Measurements from ENCODE around the gene BLTP2.
"Not testable (repeated sequence)": the region's sequence is repeated elsewhere in the genome, so short reads cannot be mapped to it uniquely, and the experiment has no call there.

Gene BLTP2

DNA sequence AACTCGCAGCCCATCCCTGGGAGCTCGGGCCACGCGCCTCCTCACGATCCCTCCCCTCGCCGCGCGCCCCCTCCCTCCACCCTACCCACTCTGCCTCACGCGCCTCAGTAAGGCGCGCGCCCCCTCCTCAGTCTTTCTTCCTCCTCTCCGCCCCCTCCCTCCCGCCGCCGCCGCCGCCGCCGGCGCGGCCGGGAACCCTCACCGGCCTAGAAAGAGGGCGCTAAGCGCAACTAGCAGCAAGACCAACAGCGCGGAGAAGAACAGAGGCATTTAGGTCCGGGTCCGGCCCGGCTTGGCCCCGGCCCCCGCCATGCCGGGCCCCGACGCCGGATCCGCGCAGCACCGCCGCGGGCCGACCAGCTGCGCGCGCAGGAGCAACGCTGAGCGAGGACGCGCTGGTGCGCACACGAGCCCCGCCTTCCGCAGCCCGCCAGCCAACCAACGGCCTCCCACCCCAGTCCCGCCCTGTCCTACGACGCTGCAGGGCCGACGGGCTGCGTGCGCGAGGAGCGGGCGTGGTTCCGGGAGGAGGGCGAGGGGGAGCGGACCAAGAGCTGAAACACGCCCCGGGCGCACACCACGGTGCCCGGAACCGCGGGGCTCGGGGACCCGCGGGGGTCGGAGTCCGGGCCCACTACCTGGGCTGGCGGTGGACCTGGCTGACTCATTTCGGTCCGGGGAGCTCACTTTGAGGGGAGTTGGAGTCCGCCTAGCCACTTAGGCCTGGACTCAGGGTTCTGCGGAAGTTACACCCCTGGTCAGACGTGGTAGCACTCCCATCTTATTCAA, at the start of gene BLTP2:
Gene BLTP2 (minus strand): TSS at position 372 of the 789 bp plus-strand sequence. CDS start 102 bp downstream, at position 270.
- peak; percentile 87 to 94 for DNase-seq (ENCODE audit: low read depth in 2 of 2)

DNA sequence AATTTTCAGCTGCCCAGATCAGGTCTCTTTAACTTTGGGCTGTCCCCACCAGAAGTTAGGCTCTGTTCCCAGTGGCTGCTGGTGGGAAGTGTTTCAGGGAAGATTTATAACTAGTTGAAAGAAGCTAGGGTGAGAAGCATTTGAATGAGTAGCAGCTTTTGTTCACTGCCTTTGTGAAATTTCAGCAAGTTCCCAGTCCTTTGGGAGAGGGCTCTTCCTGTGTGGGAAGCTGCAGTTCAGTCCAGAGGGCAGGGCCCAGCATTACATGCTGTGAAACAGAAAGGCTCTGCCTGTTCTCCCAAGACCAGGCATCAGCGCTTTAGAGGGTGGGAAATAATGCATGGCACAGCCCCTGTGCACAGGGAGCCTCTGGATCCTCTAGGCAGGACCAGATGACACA, 48.9 kb upstream of the BLTP2 start:
- no peak for DNase-seq (ENCODE audit: low read depth in 2 of 2)

DNA sequence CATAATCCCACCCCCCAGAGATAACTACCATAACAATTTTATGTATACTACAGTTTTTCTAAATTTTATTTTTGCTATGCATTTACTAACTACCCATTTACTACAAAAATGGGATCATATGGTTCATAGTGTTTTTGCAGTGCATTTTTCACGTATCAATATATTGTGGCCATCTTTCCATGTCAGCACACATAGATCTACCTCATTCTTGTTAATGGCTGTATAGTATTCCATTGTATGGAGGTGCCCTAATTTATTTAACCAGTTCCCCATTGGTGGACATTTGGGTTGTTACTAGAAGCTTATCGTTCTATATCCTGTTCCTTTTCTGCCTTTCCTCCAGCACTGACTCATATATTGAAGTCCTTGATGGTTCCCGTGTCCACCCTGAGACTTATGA, 44.1 kb upstream of the BLTP2 start:
- no peak for DNase-seq (ENCODE audit: low read depth in 2 of 2)

DNA sequence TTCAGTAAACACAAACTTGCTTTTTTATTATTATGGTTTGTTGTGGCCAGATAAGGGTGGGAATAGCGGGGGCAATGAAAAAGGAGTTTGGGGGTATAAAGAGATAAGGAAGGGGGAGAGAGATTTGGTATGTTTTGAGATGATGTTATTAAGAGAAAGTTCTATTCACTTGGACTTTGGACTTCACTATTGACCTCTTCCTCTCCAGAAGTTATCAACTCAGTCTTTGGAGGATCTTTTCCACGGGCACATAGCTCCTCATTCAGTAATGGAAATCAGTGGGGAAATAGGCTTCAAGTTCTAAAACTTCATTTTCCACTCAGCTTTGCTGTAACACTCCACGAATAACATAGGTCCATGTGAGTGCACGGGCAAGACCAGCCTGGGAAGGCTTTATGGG, 43.5 kb upstream of the BLTP2 start:
- DNase-seq (ENCODE audit: low read depth in 2 of 2): no peak

DNA sequence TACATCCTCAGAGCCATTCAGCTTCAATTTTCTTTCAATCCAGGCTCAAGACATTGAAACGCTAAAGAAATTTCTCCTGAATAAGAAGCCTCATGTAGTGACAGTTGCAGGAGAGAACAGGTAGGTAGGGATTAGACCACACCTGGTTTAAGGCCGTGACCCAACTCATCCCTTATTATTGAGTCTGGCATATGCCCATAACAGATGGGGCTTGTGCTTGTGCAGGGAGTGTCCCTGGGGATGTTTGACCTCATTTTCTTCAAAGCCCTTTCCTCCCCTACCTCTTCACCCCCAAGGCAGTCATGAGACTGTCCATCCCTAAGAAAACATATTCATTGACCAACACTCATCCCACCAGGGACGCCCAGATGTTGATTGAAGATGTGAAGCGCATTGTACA, 41.3 kb upstream of the BLTP2 start:
- DNase-seq (ENCODE audit: low read depth in 2 of 2): no peak

DNA sequence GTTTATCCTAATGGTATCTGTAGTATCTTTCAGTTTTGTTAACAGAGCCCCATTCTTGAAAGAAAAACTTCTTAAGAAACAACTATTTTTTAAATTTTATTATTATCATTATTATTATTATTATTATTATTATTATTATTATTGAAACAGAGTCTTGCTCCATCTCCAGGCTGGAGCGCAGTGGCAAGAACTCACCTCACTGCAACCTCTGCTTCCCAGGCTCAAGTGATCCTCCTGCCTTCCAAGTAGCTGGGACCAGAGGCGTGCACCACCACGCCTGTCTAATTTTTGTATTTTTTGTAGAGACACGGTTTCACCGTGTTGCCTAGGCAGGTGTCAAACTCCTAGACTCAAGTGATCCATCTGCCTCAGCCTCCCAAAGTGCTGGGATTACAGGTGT, 40.4 kb upstream of the BLTP2 start:
- DNase-seq (ENCODE audit: low read depth in 2 of 2): no peak

DNA sequence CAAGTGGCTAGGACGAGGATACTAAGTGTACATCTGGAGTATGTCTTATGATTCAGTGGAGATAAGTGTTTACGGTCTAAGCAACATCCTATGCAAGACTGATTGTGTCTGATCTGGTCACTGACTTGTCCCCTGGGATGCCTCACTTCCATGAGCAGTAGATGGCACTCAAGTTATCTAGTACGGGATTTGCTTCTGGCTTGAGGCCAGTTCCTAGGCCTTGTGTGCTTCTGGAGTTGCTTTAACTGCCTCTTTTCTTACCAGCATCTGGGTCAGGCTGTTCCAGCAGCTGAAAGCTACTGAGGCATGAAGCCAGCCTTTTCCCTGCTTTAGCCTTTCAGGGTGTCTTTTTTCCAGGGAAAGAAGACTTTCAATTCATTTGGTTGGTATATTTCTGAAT, 40.0 kb upstream of the BLTP2 start:
- no peak for DNase-seq (ENCODE audit: low read depth in 2 of 2)

DNA sequence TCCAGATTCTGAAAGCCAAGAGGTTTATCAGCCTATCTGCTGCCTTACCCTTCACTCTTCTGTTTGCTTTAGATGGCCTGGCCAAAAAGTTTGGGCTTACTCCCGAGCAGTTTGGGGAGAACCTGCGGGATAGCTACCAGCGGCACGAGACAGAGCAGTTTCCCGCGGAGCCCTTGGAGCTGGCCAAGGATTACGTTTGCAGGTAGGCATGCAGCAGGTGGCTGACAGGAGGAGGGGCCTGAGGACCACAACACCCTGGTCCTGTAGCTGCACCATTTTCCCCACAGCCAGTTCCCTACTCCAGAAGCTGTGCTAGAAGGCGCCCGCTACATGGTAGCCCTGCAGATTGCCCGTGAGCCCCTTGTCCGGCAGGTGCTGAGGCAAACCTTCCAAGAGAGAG, 37.7 kb upstream of the BLTP2 start:
- no peak for DNase-seq (ENCODE audit: low read depth in 2 of 2)

DNA sequence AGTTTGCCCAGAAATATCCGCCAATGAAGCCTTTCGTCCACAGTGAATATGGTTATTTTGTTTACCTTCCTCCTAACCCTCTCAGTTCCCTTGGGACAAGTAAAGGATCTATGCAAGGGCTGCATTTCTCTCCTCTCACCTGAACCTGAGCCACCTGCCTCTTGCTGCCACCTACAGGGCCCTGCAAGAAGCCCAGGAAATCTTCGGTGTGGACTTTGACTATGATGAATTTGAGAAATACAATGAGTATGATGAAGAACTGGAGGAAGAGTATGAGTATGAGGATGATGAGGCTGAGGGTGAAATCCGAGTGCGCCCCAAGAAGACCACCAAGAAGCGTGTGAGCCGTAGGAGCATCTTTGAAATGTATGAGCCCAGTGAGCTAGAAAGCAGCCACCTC, 31.0 kb upstream of the BLTP2 start:
- DNase-seq (ENCODE audit: low read depth in 2 of 2): no peak

DNA sequence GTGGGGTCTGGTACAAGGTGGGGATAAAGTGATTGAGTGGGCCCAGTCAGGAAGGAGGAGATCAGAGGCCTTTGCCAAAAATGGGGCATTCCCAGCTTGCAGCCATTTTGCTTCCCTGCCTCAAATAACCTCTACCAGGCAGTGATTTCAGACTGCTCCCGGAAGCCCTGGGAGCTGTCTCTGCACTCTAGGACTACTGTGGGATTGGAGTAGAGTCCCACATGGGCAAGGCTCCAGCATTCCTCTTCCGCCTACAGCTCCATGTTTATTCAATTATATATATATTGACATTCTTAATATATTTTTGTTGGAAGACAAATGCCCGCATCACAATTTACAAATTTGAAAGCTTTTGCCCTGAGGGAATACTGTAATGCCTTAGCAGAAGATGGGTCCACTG, 30.5 kb upstream of the BLTP2 start:
- DNase-seq (ENCODE audit: low read depth in 2 of 2): no peak

DNA sequence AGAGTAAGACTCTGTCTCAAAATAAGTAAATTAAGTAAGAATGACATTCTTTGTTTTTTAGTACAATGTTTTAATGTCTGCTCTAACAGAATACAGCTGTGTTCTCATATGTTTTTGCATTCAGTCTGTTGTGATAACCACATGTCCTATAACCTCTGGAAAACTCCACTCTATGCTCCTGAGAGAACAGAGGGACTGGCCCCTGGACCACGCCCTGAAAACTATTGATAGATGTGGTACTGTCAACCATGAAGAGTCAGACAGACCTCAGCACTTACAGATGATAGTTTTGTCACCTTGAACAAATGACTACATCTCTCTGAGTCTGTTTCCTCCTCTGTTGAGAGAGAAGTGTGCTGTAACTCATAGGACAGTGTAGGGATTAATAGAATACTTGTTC, 25.0 kb upstream of the BLTP2 start:
- DNase-seq (ENCODE audit: low read depth in 2 of 2): no peak

DNA sequence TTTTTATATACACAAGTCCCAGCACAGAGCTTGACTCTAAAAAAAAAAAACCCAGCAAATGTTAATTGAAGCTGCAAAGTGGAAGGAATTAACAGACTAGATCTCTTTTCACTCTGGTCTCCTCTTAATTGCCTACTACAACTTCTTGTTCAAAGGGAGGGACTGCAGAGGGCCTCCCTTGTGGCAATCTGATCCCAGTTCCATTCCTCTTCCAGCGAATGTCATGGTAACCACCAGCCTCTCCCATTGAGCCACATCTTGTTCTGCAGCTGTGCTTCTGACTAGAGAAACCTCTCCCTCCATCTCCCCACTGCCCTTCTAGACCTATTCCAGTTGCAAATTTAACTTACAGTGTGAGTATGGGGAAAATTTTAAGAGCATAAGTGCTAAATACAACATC, 22.9 kb upstream of the BLTP2 start:
- DNase-seq (ENCODE audit: low read depth in 2 of 2): no peak

DNA sequence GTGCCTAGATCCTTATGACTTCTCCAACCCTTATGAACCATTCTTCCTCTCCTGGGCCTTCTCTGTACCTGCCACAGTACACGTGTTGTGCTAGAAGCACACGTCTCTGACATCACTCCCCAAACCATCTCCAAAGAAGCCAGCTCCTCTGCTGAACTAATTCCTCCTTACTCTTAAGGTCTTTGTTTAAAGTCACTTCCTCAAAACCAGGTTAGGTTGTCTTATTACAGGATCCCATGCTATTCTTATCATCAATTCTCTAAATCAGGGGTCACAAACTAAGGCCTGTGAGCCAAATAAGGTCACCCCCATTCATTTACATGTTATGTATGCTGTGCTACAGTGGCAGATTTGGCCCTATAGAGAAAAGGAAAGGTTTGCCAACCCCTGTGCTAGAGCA, 21.0 kb upstream of the BLTP2 start:
- no peak for DNase-seq (ENCODE audit: low read depth in 2 of 2)

DNA sequence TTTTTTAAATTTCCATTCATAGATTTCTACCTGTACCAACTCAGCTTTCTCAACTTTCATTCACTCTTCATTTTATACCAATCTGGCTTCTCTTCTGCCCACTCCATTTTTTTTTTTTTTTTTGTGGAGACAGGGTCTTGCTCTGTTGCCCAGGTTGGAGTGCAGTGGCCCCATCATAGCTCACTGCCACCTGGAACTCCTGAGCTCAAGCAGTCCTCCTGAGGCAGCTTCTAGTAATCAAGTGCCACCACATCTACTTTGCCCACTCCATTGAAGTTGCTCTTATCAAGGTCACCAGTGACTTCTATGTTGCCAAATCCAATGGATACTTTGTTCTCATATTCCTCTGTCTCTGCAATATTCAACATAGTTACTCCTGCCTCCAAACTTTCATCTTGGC, 18.8 kb upstream of the BLTP2 start:
- no peak for DNase-seq (ENCODE audit: low read depth in 2 of 2)

DNA sequence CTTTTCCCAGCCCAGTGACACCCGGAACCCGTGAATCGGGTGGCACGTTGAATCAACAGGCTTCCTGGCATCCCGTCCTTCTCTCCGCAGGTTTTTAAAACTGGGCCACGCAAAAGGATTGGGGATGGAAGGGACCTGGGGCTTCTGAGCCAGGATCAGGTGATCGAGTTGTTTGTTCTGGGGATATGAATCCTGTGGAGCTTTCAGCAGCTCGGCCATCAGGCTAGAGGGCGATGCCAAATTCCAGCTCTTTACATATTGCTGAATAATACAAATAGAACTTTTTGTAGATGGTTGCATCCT, 17.5 kb upstream of the BLTP2 start:
- no peak for DNase-seq (ENCODE audit: low read depth in 2 of 2)

DNA sequence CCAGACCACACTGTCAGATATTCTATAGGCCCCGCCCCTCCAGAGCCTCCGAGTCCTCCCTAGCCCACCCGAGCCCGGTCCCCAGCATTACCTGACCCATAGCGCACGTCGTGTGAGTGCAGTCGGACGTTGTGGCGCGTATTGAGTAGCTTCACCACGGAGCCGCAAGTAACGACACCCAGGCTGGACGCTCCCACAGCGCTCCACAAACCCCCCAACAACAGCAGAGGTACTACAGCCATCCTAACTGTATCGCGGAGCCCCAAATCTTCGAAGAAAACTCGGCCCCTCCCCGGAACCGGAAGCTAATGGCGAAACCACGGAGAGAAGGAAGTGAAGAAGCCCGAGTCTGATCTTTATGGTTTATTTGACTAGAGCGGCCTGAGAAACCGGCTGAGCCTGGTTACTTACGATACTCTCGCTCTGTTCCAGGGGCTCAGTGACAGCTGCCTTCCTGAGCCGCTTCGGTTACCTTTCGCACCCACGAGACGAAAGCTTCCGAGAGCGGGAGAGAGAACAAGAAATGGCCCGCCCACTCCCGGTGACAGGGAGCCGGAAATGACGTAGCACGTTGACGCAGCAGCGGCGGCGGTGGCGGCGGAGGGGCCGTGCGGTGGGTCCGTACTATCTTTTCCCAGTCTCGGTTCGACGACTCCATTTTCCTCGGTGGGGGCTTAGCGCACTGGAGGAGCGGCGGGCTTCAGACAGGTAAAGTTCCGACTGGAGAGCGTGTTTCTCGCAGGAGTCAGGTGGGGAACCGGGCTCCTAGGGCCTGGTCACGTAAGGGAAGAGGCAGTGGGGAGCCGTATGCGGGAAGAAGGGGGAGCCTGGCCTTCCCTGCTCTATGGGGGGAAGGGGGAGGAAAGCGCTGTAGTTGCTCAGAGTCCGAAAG, 16.9 kb upstream of the BLTP2 start, which contains the start of the genes SDF2 and SUPT6H:
Gene SDF2 (minus strand): TSS at position 272 of the 892 bp plus-strand sequence. CDS start 30 bp downstream, at position 242.
Gene SUPT6H (plus strand): TSS at position 571 of the 892 bp plus-strand sequence. CDS start 11,197 bp downstream, outside the sequence.
- peak; percentile 89 to 90 for DNase-seq (ENCODE audit: low read depth in 2 of 2)

DNA sequence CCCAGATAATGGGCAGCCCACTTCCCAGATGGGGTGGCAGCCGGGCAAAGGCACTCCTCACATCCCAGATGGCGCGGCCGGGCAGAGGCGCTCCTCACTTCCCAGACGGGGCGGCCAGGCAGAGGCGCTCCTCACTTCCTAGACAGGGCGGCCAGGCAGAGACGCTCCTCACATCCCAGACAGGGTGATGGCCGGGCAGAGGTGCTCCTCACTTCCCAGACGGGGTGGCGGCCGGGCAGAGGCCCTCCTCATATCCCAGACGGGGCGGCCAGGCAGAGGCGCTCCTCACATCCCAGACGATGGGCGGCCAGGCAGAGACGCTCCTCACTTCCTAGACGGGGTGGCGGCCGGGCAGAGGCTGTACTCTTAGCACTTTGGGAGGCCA, 14.5 kb upstream of the BLTP2 start:
- DNase-seq (ENCODE audit: low read depth in 2 of 2): not testable (repeated sequence)

DNA sequence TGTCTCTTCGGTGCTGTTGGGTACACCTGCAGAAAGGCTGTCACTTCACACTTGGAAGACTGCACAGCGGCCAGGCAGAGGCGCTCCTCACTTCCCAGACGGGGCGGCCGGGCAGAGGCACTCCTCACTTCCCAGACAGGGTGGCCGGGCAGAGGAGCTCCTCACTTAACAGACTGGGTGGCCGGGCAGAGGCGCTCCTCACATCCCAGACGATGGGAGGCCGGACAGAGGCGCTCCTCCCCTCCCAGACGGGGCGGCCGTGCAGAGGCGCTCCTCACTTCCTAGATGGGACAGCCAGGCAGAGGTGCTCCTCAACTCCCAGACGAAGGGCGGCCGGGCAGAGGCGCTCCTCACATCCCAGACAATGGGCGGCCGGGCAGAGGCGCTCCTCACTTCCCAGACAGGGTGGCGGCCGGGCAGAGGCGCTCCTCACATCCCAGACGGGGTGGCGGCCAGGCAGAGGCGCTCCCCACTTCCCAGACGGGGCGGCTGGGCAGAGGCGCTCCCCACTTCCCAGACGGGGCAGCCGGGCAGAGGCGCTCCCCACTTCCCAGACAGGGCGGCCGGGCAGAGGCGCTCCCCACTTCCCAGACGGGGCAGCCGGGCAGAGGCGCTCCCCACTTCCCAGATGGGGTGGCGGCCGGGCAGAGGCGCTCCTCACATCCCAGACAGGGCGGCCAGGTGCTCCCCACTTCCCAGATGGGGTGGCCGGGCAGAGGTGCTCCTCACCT, 14.0 kb upstream of the BLTP2 start:
- DNase-seq (ENCODE audit: low read depth in 2 of 2): not testable (repeated sequence)

DNA sequence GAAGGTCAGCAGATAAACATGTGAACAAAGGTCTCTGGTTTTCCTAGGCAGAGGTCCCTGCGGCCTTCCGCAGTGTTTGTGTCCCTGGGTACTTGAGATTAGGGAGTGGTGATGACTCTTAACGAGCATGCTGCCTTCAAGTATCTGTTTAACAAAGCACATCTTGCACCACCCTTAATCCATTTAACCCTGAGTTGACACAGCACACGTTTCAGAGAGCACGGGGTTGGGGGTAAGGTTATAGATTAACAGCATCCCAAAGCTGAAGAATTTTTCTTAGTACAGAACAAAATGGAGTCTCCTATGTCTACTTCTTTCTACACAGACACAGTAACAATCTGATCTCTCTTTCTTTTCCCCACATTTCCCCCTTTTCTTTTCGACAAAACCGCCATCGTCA, 13.4 kb upstream of the BLTP2 start:
- DNase-seq (ENCODE audit: low read depth in 2 of 2): not testable (repeated sequence)

DNA sequence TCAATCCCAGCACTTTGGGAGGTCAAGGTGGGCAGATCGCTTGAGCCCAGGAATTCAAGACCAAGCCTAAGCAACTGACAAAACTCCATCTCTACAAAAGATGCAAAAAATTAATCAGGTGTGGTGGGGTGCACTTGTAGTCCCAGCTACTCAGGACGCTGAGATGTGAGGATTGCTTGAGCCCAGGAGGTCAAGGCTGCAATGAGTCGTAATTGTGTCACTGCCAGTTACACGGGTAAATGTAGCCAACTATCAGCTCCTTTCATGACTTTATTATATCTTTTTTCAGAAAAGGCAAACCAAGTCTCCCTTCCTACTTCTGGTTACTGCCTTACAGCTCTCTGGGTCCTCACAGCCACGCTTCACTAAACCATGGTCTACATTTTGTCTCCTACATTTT, 12.8 kb upstream of the BLTP2 start:
- no peak for DNase-seq (ENCODE audit: low read depth in 2 of 2)

DNA sequence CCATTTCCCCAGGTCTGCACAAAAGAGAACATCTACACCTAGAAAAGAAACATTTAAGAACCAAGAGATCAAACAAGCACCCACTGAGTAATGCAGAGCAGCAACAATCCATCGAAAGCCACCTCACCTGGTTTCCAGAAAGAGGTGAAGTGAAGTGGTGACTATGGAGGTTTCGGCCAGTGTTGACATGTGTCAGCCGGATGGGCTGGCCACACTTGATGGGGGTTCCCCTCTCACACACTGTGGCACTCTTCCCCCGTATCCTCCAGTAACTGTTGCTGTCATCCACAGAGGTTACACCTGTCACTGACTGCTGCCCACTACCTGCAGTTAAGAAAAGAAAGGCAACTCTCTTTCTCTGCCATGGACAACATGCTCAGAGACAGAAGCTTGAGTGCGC, 10.2 kb upstream of the BLTP2 start:
- DNase-seq (ENCODE audit: low read depth in 2 of 2): no peak

DNA sequence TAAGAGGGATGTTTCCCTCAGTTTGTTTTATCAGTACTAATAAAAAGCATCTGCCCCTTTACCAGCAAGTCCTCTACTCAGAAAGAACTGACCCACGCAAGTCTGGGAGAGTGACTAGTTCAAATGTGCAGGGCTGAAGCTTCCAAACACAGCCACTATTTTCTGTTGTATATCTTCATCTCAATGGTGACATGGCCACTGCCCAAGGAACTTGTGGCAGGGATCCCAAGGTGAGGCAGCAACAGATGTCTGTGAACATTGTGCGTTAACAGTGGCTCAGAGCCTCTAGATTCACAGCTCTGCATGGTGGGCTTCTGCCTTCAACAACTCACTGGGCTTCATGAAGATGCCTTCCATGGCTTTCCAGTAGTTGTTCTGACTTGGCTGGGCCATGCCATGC, 3.7 kb upstream of the BLTP2 start:
- no peak for DNase-seq (ENCODE audit: low read depth in 2 of 2)

Measured in stimulated activated CD8-positive, alpha-beta memory T cell treated with anti-CD3 and anti-CD28 coated beads, Interleukin-2, amount 100 ng/mL, for 1 hour (primary cell).